NCI-H2227 (cell line): Measurements from ENCODE around the gene SLC2A11.
A peak's percentile ranks its signal among the peaks of the same experiment; 100 is the strongest.
"Not testable (repeated sequence)": the region's sequence is repeated elsewhere in the genome, so short reads cannot be mapped to it uniquely, and the experiment has no call there.

Experiments
- DNase-seq: peaks from one replicate; lab custom pipeline; 2025; ENCODE audit not compliant: unreplicated experiment; lab: John Stamatoyannopoulos, UW

The SLC2A11 gene

DNA sequence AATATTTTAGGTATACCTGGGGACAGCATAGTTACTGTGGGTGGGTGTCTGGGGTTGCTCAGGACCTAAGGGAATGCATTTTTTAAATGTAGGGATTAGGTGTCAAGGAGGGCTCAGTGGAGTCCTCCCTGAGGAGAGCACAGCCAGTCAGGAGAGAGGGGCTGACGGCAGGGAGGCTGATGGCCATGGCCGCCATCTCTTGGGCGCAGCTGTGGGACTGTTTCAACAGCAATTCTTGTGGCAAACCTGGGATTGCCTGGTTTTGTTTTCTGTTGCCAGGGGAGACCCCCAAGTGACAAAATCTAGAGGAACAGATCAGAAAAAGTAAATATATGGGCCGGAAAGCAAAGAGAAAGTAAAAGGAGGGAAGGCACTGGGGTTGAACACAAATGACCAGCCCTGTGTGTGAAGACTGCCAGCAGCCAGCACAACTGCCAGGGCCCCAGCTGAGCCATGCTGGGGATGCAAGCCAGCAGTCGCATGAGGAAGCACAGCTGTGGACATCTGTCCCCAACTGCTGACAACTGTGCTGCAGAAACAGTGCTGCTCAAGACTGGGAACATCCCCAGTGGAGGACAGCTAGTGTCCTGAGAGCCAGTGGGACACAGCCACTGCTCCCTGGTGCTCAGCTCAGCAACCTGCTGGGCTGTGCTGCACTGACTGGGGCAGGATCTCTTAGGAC, 47.0 kb downstream of the SLC2A11 start:
- no peak for DNase-seq

GRCh38 chr22:23906641-23907040, 49.0 kb downstream of the SLC2A11 start:
- no peak for DNase-seq

GRCh38 chr22:23907423-23907822, 49.7 kb downstream of the SLC2A11 start:
- DNase-seq: not testable (repeated sequence)

DNA sequence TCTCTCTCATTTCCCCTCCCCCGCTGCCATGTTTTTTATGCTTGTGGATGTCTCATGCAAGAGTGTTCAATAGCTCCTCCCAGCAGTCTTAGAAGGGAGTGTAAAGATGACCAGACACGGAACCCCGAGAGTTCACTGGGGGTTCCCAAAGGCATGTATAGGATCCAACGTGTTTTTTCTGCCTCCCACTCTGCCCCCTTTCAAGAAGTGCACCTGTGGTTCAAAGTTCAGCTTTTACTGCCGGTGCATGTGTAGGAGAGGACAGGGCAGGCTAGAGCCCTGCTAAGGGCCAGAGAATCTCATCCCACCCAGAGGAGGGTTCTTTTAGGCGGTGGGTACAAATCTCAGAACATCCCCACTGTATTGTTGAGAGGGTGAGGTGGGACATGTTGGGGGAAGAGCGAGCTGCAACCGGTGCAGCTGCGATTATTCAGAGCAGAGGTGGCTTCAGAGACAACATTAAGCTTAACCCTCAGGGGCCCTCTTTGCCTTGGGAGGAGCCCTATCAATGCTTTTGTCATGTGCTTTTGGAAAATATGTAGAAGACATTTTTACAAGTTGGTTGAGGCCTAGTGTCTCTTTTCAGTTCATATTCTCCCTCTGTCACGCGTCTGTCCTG, 51.0 kb downstream of the SLC2A11 start:
- DNase-seq: no peak

GRCh38 chr22:23909296-23909898, 51.7 kb downstream of the SLC2A11 start:
- DNase-seq: no peak

DNA sequence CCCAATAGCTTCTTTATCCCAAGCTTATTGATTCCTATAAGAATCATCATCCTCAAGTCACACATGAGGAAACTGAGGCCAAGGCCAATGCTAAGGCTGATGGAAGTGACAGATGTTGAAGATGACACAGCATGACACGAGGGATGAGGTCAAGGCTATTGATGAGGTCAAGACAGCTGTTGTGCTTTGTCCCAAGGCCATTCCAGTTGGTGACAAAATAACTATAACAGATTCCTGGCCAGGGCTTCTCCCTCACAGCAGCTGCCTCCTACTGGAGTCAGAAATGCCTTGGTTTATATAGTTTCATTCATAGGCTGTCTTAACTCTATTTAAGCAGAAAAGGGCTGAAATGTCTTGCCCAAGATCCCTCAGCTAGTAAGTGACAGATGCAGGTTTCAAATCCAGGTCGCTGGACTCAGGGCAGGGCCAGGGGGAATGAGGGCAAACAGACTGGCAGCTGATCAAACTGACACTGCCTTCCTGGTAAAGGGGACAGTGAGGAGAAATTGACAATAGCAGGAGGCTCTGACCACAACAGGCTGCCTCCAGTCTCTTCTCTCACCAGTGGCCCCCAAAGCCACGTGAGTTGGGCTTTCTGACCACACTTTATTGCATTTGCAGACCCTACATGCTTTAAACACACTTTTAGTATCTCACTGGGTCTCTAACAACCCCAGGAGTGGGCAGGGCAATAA, 53.0 kb downstream of the SLC2A11 start:
- DNase-seq: no peak

DNA sequence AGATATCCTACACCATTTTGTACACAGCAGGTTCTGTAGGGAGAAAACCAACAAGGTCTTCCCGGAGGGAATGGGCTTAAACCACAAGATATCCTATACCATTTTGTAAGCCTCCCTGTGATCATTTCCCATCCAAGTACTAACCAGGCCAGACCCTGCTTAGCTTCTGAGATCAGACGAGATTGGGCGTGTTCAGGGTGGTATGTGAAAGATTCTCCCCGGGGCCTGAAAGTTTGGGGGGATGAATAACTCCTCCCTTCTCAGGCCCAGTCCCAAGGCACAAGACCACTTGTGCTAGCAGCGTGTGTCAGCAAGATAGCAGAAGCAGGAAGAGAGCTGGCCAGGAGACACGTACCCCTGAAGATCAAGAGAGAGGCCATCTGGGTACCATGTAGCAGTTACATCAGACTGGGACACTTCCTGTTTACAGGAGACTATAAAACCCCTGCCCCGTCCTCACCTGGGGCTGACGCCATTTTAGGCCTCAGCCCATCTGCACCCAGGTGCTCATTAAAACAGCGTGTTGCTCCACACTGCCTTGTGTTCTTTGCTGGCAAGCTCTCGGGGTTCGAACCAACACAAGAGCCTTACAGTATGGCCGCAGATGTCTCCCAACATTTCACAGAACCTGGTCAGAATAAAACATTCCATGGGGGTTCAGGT, 53.8 kb downstream of the SLC2A11 start:
- no peak for DNase-seq

- no peak for DNase-seq
Measured at GRCh38 chr22:23912293-23912903, 54.7 kb downstream of the SLC2A11 start.

- no peak for DNase-seq
Measured at GRCh38 chr22:23913306-23913660, 55.6 kb downstream of the SLC2A11 start.

- peak; percentile 98 for DNase-seq
Measured at GRCh38 chr22:23913661-23914353, 56.1 kb downstream of the SLC2A11 start.

DNA sequence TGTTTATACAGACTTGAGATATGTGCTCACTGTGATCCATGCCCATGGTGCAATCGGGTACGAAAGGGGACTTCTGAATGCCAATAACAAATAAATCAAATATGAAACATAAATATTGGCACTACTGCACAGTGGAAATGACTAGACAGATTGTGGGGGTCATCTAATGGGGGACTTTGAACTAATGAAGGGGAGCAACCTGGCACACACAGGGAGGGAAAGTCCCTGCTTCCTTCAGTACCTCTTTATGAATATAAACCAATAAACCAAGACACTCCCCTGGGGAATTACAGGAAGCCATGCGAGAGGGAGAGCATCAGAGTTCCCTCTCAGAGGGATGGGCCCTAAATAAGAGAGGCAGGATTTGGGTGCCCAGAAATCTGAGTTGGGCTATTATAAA, 57.6 kb downstream of the SLC2A11 start:
- no peak for DNase-seq

DNA sequence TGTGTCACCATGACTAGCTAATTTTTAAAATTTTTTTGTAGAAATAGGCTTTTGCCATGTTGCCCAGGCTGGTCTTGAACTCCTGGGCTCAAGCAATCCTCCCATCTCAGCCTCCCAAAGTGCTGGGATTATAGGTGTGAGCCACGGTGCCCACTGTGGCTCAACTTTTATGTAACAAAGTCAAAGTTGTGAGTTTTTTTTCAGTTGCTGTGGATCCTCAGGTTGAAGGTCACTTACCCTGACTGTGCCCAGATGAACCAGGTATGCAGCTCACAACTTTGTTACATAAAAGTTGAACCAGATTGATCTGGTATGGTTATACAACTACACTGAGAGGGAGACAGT, 62.6 kb downstream of the SLC2A11 start:
- not testable (repeated sequence) for DNase-seq

DNA sequence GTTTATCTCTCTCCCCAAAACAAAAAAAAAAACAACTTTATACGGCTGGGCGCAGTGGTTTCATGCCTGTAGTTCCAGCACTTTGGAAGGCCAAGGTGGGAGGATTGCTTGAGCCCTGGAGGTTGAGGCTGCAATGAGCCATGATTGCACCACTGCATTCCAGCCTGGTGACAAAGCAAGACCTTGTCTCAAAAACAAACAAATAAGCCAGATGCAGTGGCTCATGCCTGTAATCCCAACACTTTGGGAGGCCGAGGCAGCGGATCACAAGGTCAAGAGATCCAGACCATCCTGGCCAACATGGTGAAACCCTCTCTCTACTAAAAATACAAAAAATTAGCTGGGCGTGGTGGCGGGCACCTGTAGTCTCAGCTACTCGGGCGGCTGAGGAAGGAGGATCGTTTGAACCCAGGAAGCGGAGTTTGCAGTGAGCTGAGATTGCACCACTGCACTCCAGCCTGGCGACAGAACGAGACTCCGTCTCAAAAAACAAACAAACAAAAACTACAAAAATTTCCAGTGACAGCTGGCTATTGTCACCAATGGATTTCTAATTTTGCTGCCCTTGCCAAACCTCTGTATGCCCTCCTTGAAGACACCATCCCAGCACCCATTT, 64.0 kb downstream of the SLC2A11 start:
- DNase-seq: not testable (repeated sequence)

GRCh38 chr22:23922921-23923320, 65.2 kb downstream of the SLC2A11 start:
- no peak for DNase-seq

GRCh38 chr22:23925020-23925606, 67.4 kb downstream of the SLC2A11 start:
- no peak for DNase-seq

- DNase-seq: no peak
Measured at GRCh38 chr22:23926561-23926960, 68.9 kb downstream of the SLC2A11 start.
